ENCODE results near the gene POLR2A. TPM values are rescaled to one million over a fixed set of nuclear protein-coding genes. Genes with fewer than 3 reads are reported as not detected.

Gene POLR2A
- total and polyA plus RNA-seq, 2 donors (not counting 3 experiments of a cell fraction or from before 2014, with no cell fraction given) = 45.9 to 145 TPM

GRCh38 chr17:7467498-7467897 is 16.7 kb upstream of the POLR2A start:
- H3K4me1 ChIP-seq (ENCODE audit: control insufficient read depth, extremely low read depth, insufficient read depth, low read length) = no peaks in the 10 kb centered on the region
- H4K20me1 ChIP-seq (replicated peaks; ENCODE audit: control insufficient read depth, extremely low read depth, insufficient read depth, low read length) = no peaks in the 10 kb centered on the region
- no peaks in the 10 kb centered on the region for H3K27me3 ChIP-seq (ENCODE audit: control insufficient read depth in 2 of 2, insufficient read depth in 2 of 2, low read length in 2 of 2)
- no peak for FAIRE-seq
- no peak overlapping the region for H3K4me2 ChIP-seq (ENCODE audit: insufficient read depth, low read length)
- H3K36me3 ChIP-seq (ENCODE audit: control insufficient read depth in 2 of 2, extremely low read depth in 1 of 2, insufficient read depth in 2 of 2, low read length in 2 of 2) = peaks cover 0 to 15% of the 10 kb centered on the region in 2 experiments
- TF ChIP-seq EZH2 (IDR thresholded peaks at IDR 0.05; ENCODE audit: borderline replicate concordance, low read depth, low read length, severe bottlenecking) (no peak), MYC (IDR thresholded peaks at IDR 0.05; ENCODE audit: low read depth, low read length) (no peak), CTCF (IDR thresholded peaks at IDR 0.05; ENCODE audit: extremely low read depth in 1 of 2, insufficient read depth in 1 of 2, low read depth in 1 of 2, low read length in 2 of 2) (no peak)
- dilution Hi-C loops (cut with MboI; ENCODE audit: extremely low pct_ligation_motif_present, low sequenced_read_pairs) = no loop called here
- H3K79me2 ChIP-seq (ENCODE audit: control insufficient read depth, insufficient read depth, low read length) = peaks cover 20% of the 10 kb centered on the region
- H3K27ac ChIP-seq (ENCODE audit: insufficient read depth, low read depth, low read length) = no peak overlapping the region
- no peak for DNase-seq (ENCODE audit: low read depth, low spot score)
- intact Hi-C loops (cut with micrococcal nuclease) = no loop called here
- ChIA-PET CTCF (interaction anchor here (1.1 to 3.3 kb wide), 3 partner anchors 12 to 93 kb away, joined by 4 to 11 read pairs (median 8); partner anchors contain the start of gene ZBTB4), POLR2A (interaction anchor here (1.1 kb wide), 1 partner anchor 17 kb away, joined by 4 read pairs; the partner anchor contains the start of gene POLR2A)
- no TSS peak for BruUV-seq (replicated peaks)
- H3K9ac ChIP-seq (replicated peaks; ENCODE audit: extremely low read depth, insufficient read depth, low read length) = no peak overlapping the region
- H3K9me3 ChIP-seq (replicated peaks; ENCODE audit: control insufficient read depth, insufficient read depth, low read length) = no peaks in the 10 kb centered on the region
- H3K4me3 ChIP-seq (replicated peaks in 1 of 3; ENCODE audit: insufficient read depth in 1 of 3, low read depth in 1 of 3, low read length in 3 of 3) = no peak overlapping the region
- H2AFZ ChIP-seq (ENCODE audit: low read depth, low read length) = no peak overlapping the region
- no peaks in the 10 kb centered on the region for H3K9me1 ChIP-seq (replicated peaks; ENCODE audit: control insufficient read depth, extremely low read depth, insufficient read depth, low read length)

GRCh38 chr17:7468290-7468689 is 15.9 kb upstream of the POLR2A start:
- no peaks in the 10 kb centered on the region for H3K9me3 ChIP-seq (replicated peaks; ENCODE audit: control insufficient read depth, insufficient read depth, low read length)
- H3K27me3 ChIP-seq (ENCODE audit: control insufficient read depth in 2 of 2, insufficient read depth in 2 of 2, low read length in 2 of 2) = no peaks in the 10 kb centered on the region
- no peak overlapping the region for H3K27ac ChIP-seq (ENCODE audit: insufficient read depth, low read depth, low read length)
- H3K4me1 ChIP-seq (ENCODE audit: control insufficient read depth, extremely low read depth, insufficient read depth, low read length) = no peaks in the 10 kb centered on the region
- H3K9me1 ChIP-seq (replicated peaks; ENCODE audit: control insufficient read depth, extremely low read depth, insufficient read depth, low read length) = no peaks in the 10 kb centered on the region
- ChIA-PET POLR2A (interaction anchor here (1.1 kb wide), 1 partner anchor 16 kb away, joined by 4 read pairs; the partner anchor contains the start of gene POLR2A), CTCF (interaction anchor here (1.1 to 1.5 kb wide), 2 partner anchors 10 to 92 kb away, joined by 3 to 4 read pairs; no protein-coding TSS in a partner anchor)
- peaks cover 21% of the 10 kb centered on the region for H3K79me2 ChIP-seq (ENCODE audit: control insufficient read depth, insufficient read depth, low read length)
- no peak overlapping the region for H3K4me2 ChIP-seq (ENCODE audit: insufficient read depth, low read length)
- TF ChIP-seq EZH2 (IDR thresholded peaks at IDR 0.05; ENCODE audit: borderline replicate concordance, low read depth, low read length, severe bottlenecking) (no peak), POLR2AphosphoS5 (IDR thresholded peaks at IDR 0.05; ENCODE audit: insufficient read depth, low read depth, low read length) (no peak), JUN (IDR thresholded peaks at IDR 0.05; ENCODE audit: borderline replicate concordance, insufficient read depth, insufficient read length, low read depth) (no peak), MYC (IDR thresholded peaks at IDR 0.05; ENCODE audit: low read depth, low read length) (no peak), MAX (IDR thresholded peaks at IDR 0.05; ENCODE audit: insufficient read depth, insufficient read length) (no peak), POLR2A (IDR thresholded peaks at IDR 0.05; ENCODE audit: low read depth, low read length) (no peak), GATA2 (IDR thresholded peaks at IDR 0.05; ENCODE audit: insufficient read depth, insufficient read length, low read depth, low read length) (no peak), FOS (IDR thresholded peaks at IDR 0.05; ENCODE audit: borderline replicate concordance, insufficient read depth, low read length) (no peak), CTCF (IDR thresholded peaks at IDR 0.05; ENCODE audit: extremely low read depth in 1 of 2, insufficient read depth in 1 of 2, low read depth in 1 of 2, low read length in 2 of 2) (no peak)
- no peaks in the 10 kb centered on the region for H4K20me1 ChIP-seq (replicated peaks; ENCODE audit: control insufficient read depth, extremely low read depth, insufficient read depth, low read length)
- peaks cover 0 to 9% of the 10 kb centered on the region in 2 experiments for H3K36me3 ChIP-seq (ENCODE audit: control insufficient read depth in 2 of 2, extremely low read depth in 1 of 2, insufficient read depth in 2 of 2, low read length in 2 of 2)
- no peak for DNase-seq (ENCODE audit: low read depth, low spot score)
- dilution Hi-C loops (cut with MboI; ENCODE audit: extremely low pct_ligation_motif_present, low sequenced_read_pairs) (no loop called here), intact Hi-C loops (cut with micrococcal nuclease) (no loop called here)
- BruUV-seq (replicated peaks) = no TSS peak
- no peak overlapping the region for H3K9ac ChIP-seq (replicated peaks; ENCODE audit: extremely low read depth, insufficient read depth, low read length)
- no peak overlapping the region for H2AFZ ChIP-seq (ENCODE audit: low read depth, low read length)
- no peak for FAIRE-seq
- no peak overlapping the region for H3K4me3 ChIP-seq (replicated peaks in 1 of 3; ENCODE audit: insufficient read depth in 1 of 3, low read depth in 1 of 3, low read length in 3 of 3)

Measured in endothelial cell of umbilical vein (primary cell).